Mesendoderm (in vitro differentiated cells): ENCODE results near the gene FUBP3.

Source experiments
- DNase-seq: peaks from one replicate; pipeline ENCODE4 v3.0.0; 2013
- H2AK5ac ChIP-seq: 2 replicates; pipeline ENCODE4 v1.6.1; 2013; ENCODE audit warnings: low read length, inconsistent platforms
- H2BK120ac ChIP-seq: 2 replicates; pipeline ENCODE4 v1.6.1; 2013; ENCODE audit warnings: low read depth, mild to moderate bottlenecking, low read length, moderate library complexity, mixed read lengths
- H2BK15ac ChIP-seq: replicated peaks from 2 replicates; pipeline ENCODE4 v1.6.1; 2013; ENCODE audit warnings: low read depth, mild to moderate bottlenecking, moderate library complexity
- H2BK5ac ChIP-seq: 2 replicates; pipeline ENCODE4 v1.6.1; 2013; ENCODE audit warnings: low read length, inconsistent platforms
- H3K18ac ChIP-seq: 2 replicates; pipeline ENCODE4 v1.6.1; 2013; ENCODE audit warnings: mild to moderate bottlenecking, low read length, mixed read lengths
- H3K23ac ChIP-seq: one replicate; pipeline ENCODE4 v1.6.1; 2013; ENCODE audit warnings: low read length
- H3K27ac ChIP-seq: 2 replicates; pipeline ENCODE4 v1.5.1; 2013; ENCODE audit warnings: low read depth, mild to moderate bottlenecking, inconsistent platforms, low read length, moderate library complexity
- H3K27me3 ChIP-seq: 2 replicates; pipeline ENCODE4 v1.6.1; 2013; ENCODE audit warnings: low read length, control low read depth, mild to moderate bottlenecking, inconsistent platforms; ENCODE audit not compliant: insufficient read depth, poor library complexity
- H3K36me3 ChIP-seq: 2 replicates; pipeline ENCODE4 v1.6.1; 2013; ENCODE audit warnings: low read length, inconsistent platforms; ENCODE audit not compliant: control insufficient read depth, insufficient read depth
- H3K4ac ChIP-seq: one replicate; pipeline ENCODE4 v1.6.1; 2013; ENCODE audit warnings: low read depth, mild to moderate bottlenecking, low read length, moderate library complexity
- H3K4me1 ChIP-seq: 2 replicates; pipeline ENCODE4 v1.6.1; 2013; ENCODE audit warnings: low read depth, low read length, inconsistent platforms; ENCODE audit not compliant: control insufficient read depth
- H3K4me2 ChIP-seq: 2 replicates; pipeline ENCODE4 v1.6.1; 2013; ENCODE audit warnings: low read length
- H3K4me3 ChIP-seq: 2 replicates; pipeline ENCODE4 v1.5.1; 2013; ENCODE audit warnings: mild to moderate bottlenecking, low read length
- H3K56ac ChIP-seq: one replicate; pipeline ENCODE4 v1.6.1; 2013; ENCODE audit warnings: low read length
- H3K79me1 ChIP-seq: 2 replicates; pipeline ENCODE4 v1.6.1; 2013; ENCODE audit warnings: low read length, inconsistent platforms
- H3K79me2 ChIP-seq: 2 replicates; pipeline ENCODE4 v1.6.1; 2013; ENCODE audit warnings: mild to moderate bottlenecking, low read length; ENCODE audit not compliant: control insufficient read depth, insufficient read depth
- H3K9ac ChIP-seq: 2 replicates; pipeline ENCODE4 v1.6.1; 2013; ENCODE audit warnings: low read length, inconsistent platforms
- H4K5ac ChIP-seq: one replicate; pipeline ENCODE4 v1.6.1; 2013; ENCODE audit warnings: low read length
- H4K8ac ChIP-seq: one replicate; pipeline ENCODE4 v1.6.1; 2013; ENCODE audit warnings: low read depth, mild to moderate bottlenecking, control low read depth, low read length, moderate library complexity
- WGBS: extraction: QIAGEN DNeasy Blood & Tissue Kit; methylation state at CpG from one replicate; pipeline ENCODE4 v1.1.7; 2013; ENCODE audit warnings: low lambda C conversion rate, missing lambda C conversion rate; ENCODE audit not compliant: insufficient coverage; ENCODE audit errors: extremely low coverage; 5-methylcytosine and 5-hydroxymethylcytosine counted together

Gene FUBP3

DNA sequence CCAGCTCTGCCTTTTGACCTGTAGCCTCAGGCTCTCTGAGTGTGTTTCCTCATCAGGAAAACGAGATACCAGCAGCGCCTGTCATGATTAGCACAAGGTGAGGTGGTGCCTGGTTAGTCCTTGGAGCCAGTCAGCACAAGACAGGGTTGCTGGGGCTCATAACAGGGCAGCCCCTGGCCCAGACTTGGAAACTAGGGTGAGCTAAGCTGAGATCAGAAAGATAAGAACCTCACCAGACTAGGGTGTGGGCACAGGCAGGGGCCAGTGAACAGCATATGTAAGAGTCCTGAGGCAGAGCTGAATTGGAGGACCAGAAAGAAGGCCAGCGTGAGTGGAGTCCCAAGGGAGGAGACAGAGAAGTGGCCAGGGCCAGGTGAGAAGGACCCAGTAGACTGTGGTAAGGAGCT is 42.7 kb upstream of the FUBP3 start:
- H3K4ac ChIP-seq = no peak overlapping the region
- no peak overlapping the region for H2BK5ac ChIP-seq
- no peaks in the 10 kb centered on the region for H3K79me2 ChIP-seq
- H3K27me3 ChIP-seq = peaks cover 4% of the 10 kb centered on the region
- no peak overlapping the region for H4K8ac ChIP-seq
- H2AK5ac ChIP-seq = no peak overlapping the region
- H2BK120ac ChIP-seq = no peak overlapping the region
- H3K4me3 ChIP-seq = no peak overlapping the region
- no peak for DNase-seq
- no peak overlapping the region for H3K18ac ChIP-seq
- H4K5ac ChIP-seq = no peak overlapping the region
- H3K4me1 ChIP-seq = no peaks in the 10 kb centered on the region
- WGBS = no CpG with 5 or more reads among the region's 3 CpGs
- no peaks in the 10 kb centered on the region for H3K36me3 ChIP-seq
- no peak overlapping the region for H3K23ac ChIP-seq
- H2BK15ac ChIP-seq = no peak overlapping the region
- H3K56ac ChIP-seq = no peak overlapping the region
- no peak overlapping the region for H3K27ac ChIP-seq
- no peak overlapping the region for H3K4me2 ChIP-seq
- H3K79me1 ChIP-seq = no peaks in the 10 kb centered on the region
- no peak overlapping the region for H3K9ac ChIP-seq

DNA sequence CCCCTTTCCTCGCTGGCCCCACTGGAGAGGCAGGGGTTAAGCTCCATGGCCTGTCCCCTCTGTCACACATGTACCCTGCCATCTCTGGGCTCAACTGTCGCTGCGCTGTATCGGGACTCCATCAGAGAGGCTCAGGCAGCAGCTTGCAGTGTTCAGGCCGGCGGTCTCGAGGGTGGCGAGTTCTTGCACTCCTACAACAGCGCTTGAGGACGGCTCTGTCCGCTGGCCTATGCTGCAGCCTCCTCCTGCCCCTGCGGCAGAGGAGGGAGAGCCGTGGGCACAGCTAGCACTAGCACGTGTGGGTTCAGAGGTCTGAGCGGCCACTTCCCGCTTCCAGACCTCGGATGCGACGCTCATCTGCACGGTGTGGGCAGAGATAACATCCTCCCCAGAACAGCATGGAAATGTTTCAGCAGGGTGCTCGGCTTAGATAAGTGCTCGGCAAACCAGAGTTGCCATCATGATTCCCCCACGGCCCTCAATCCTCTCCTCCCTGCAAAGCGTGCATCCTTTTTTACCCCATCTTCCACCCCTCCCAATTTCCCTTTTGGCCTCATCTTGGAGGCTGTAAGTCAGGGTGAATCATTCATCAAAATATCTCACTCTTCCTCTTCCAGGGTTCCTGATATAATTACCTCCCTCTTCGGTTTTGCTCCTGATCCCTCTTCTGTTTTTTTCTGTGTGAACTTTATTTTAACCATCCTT is 41.9 kb upstream of the FUBP3 start:
- Histone ChIP-seq H3K4me2 (no peak overlapping the region), H3K56ac (no peak overlapping the region), H3K27ac (no peak overlapping the region), H2BK120ac (no peak overlapping the region), H3K4ac (no peak overlapping the region), H3K18ac (no peak overlapping the region), H4K5ac (no peak overlapping the region), H3K4me1 (no peaks in the 10 kb centered on the region), H2BK5ac (no peak overlapping the region), H3K23ac (no peak overlapping the region), H2AK5ac (no peak overlapping the region), H3K9ac (no peak overlapping the region), H2BK15ac (no peak overlapping the region), H3K36me3 (no peaks in the 10 kb centered on the region), H3K27me3 (peaks cover 4% of the 10 kb centered on the region), H3K79me1 (no peaks in the 10 kb centered on the region), H3K79me2 (no peaks in the 10 kb centered on the region), H4K8ac (no peak overlapping the region), H3K4me3 (no peak overlapping the region)
- no CpG with 5 or more reads among the region's 25 CpGs for WGBS
- no peak for DNase-seq

DNA sequence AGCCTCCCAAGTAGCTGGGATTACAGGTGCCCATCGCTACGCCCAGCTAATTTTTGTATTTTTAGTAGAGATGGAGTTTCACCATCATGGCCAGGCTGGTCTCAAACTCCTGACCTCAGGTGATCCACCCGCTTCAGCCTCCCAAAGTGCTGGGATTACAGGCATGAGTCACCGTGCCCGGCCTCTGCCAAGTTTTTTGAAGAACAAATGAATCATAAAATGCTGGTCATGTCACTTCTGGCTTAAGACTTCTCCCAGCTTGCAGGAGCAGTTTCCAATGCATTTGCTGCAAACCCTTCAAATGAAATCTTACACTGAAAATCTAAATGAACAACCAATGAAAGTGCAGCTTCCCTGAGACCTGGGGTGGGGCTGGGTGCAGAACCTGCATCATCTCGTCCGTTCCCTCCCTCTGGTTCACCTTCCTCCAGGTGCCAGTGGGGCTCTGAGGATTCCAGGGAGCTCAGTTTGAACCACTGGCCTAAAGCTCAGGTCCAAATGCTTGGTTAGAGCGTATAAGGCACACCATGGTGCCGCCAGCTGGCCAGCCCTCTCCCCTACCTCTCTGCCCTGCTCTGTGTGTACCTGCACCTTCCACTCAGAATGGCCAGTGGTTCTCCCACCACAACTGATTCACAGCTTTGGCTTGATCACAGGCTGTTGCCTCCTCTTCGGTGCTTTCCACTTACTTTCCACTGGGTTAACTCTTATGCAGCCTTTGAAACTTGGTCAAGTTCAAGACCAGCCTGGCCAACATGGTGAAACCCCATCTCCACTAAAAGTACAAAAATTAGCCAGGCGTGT is 39.8 kb upstream of the FUBP3 start:
- H3K36me3 ChIP-seq = no peaks in the 10 kb centered on the region
- no peak overlapping the region for H3K23ac ChIP-seq
- no peak overlapping the region for H2BK5ac ChIP-seq
- no peak overlapping the region for H3K18ac ChIP-seq
- H3K4me2 ChIP-seq = no peak overlapping the region
- no peak overlapping the region for H2BK120ac ChIP-seq
- H4K8ac ChIP-seq = no peak overlapping the region
- H3K79me1 ChIP-seq = no peaks in the 10 kb centered on the region
- H3K79me2 ChIP-seq = no peaks in the 10 kb centered on the region
- no peak overlapping the region for H3K56ac ChIP-seq
- H3K27me3 ChIP-seq = peaks cover 4% of the 10 kb centered on the region
- no peak overlapping the region for H4K5ac ChIP-seq
- H3K4me3 ChIP-seq = no peak overlapping the region
- no peak for DNase-seq
- H3K4me1 ChIP-seq = no peaks in the 10 kb centered on the region
- no peak overlapping the region for H2BK15ac ChIP-seq
- no peak overlapping the region for H3K4ac ChIP-seq
- H3K27ac ChIP-seq = no peak overlapping the region
- no CpG with 5 or more reads among the region's 11 CpGs for WGBS
- H3K9ac ChIP-seq = no peak overlapping the region
- H2AK5ac ChIP-seq = no peak overlapping the region

DNA sequence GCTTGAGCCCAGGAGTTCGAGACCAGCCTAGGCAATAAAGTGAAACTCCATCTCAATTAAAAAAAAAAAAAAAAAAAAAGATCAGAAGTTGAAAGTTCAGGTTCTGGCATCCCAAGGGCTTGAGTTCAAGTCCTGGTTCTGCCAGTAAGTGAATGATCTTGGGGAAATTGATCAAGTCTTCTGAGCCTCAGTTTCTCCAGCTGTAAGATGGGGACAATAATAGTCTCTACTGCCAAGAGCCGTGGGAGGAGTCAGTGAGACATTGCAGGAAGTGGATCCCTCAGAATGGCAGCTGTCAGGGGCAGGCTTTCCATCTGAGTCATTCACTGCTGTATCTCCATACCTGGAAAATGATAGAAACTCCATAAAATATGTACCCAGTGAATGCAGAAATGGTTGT is 37.8 kb upstream of the FUBP3 start:
- Histone ChIP-seq H3K79me2 (no peaks in the 10 kb centered on the region), H3K4ac (no peak overlapping the region), H3K18ac (no peak overlapping the region), H3K4me1 (no peaks in the 10 kb centered on the region), H3K4me2 (no peak overlapping the region), H3K23ac (no peak overlapping the region), H2BK15ac (no peak overlapping the region), H4K8ac (no peak overlapping the region), H3K9ac (no peak overlapping the region), H3K36me3 (no peaks in the 10 kb centered on the region), H4K5ac (no peak overlapping the region), H3K4me3 (no peak overlapping the region), H2BK5ac (no peak overlapping the region), H3K79me1 (no peaks in the 10 kb centered on the region), H2BK120ac (no peak overlapping the region), H3K27ac (no peak overlapping the region), H2AK5ac (no peak overlapping the region), H3K27me3 (peaks cover 4% of the 10 kb centered on the region), H3K56ac (no peak overlapping the region)
- DNase-seq = no peak
- WGBS = no CpG with 5 or more reads among the region's 2 CpGs

DNA sequence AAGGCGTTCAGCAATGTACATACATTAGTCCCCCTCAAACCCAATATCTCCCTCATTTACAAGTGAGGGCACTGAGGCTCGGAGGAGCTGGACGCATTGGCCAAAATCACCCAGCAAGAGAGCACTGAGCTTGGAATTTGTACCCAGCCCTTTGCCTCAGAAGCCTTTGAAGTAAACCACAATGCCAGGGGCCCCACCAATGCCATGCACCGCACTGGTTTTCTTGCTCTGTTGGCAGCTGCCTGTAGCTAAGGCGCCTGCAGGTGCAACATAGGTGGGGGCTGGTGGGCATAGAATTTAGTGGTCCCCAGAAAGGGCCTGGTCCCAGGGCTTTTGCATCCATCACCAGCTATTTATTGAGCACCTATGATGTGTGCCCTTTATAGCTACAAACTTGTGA is 37.3 kb upstream of the FUBP3 start:
- H4K8ac ChIP-seq = no peak overlapping the region
- no CpG with 5 or more reads among the region's 5 CpGs for WGBS

More for the DNA sequence above, 37.3 kb upstream of the FUBP3 start:
- no peak overlapping the region for H2BK5ac ChIP-seq
- no peak overlapping the region for H3K27ac ChIP-seq
- H3K18ac ChIP-seq = no peak overlapping the region
- H3K4me3 ChIP-seq = no peak overlapping the region
- H4K5ac ChIP-seq = no peak overlapping the region
- H3K23ac ChIP-seq = no peak overlapping the region
- no peak overlapping the region for H2AK5ac ChIP-seq
- H3K36me3 ChIP-seq = no peaks in the 10 kb centered on the region
- no peak overlapping the region for H3K4me2 ChIP-seq
- no peak overlapping the region for H3K56ac ChIP-seq
- H3K79me1 ChIP-seq = no peaks in the 10 kb centered on the region
- no peak for DNase-seq
- H2BK15ac ChIP-seq = no peak overlapping the region
- no peak overlapping the region for H3K4ac ChIP-seq
- H3K9ac ChIP-seq = no peak overlapping the region
- H3K79me2 ChIP-seq = no peaks in the 10 kb centered on the region
- H2BK120ac ChIP-seq = no peak overlapping the region
- H3K27me3 ChIP-seq = no peaks in the 10 kb centered on the region
- no peaks in the 10 kb centered on the region for H3K4me1 ChIP-seq
